Lower leg skin (tissue), 4 donors: Measurements from ENCODE around the gene TBC1D19. TPM values are rescaled to one million over a fixed set of nuclear protein-coding genes. Genes with fewer than 3 reads are reported as not detected.

Source experiments
- DNase-seq, 2 donors: peaks; one replicate each; pipeline ENCODE4 v3.0.0-alpha.2; 2019; ENCODE audit warnings: low spot score in 2 of 2
- H3K4me3 ChIP-seq: fragments of 200-600 bp; sonication (generic); 2 replicates; pipeline ENCODE4 v1.5.1; 2017; ENCODE audit warnings: mild to moderate bottlenecking, low read depth; ENCODE audit not compliant: poor library complexity, severe bottlenecking
- POLR2A ChIP-seq, 2 donors: fragments of 450-650 bp; IDR thresholded peaks; one replicate each; pipeline ENCODE4 v1.6.1; 2016 to 2017; ENCODE audit warnings: antibody characterized with exemption in 2 of 2, mild to moderate bottlenecking in 1 of 2, moderate library complexity in 1 of 2
- WGBS, 2 donors: methylation state at CpG; one replicate each; pipeline ENCODE4 v1.1.5; 2018; 5-methylcytosine and 5-hydroxymethylcytosine counted together
- intact Hi-C: fragments of 100-400 bp; cut with DNase I; formaldehyde crosslinking; loops from one replicate; pipeline ENCODE4 v1.15.0; 2023; ENCODE audit warnings: low total_unique reads
- total RNA-seq, 4 donors: library from RNA; depleted of rRNA; stranded (reverse); fragments of >200 nt; gene quantifications; one replicate each; pipeline ENCODE4 v1.1.0, GENCODE V29; 2016
- TF ChIP-seq, protein P1 (sequence below), 3 donors: fragments of 450-650 bp; IDR thresholded peaks; one replicate each; pipeline ENCODE4 v1.5.1; 2016; ENCODE audit warnings: antibody characterized with exemption in 3 of 3, mild to moderate bottlenecking in 3 of 3, moderate library complexity in 2 of 3

The TBC1D19 gene
- total RNA-seq, 4 donors from 2014 or later: 7.5 to 15.7 (median 9.0) TPM

DNA sequence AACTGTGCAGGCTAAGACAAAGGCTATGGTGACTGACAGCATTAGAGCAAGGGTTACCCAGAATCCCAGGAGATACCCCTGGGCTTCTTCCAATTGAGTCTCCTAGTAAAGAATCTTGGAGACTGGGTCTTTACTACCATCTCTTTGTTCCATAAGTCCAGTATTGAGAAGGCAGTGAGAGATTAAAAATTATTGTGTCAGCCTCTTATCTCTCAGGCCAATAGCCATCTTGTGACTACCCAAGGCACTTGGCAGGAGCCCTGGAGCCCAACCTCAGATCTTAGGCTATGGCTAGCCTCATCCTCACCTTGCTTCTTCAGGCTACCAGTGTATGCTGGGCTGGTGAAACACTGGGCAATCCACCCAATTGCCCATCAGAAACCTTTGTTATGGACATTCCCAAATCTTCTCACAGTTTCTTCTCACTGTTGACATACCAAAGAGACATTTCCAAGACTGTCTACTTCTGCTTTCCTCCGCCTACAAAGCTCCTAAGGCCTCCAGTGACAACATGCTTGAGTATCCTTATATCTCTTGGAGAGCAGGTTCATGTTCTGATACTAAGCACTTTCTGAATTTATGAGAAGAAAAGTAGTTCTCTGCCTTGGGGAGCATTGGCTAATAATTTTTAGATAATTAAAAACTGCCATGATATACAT lies 200.5 kb downstream of the TBC1D19 start:
- 97% methylated on average over 1 of the region's 1 CpG for WGBS, 2 donors
- DNase-seq: no peak

DNA sequence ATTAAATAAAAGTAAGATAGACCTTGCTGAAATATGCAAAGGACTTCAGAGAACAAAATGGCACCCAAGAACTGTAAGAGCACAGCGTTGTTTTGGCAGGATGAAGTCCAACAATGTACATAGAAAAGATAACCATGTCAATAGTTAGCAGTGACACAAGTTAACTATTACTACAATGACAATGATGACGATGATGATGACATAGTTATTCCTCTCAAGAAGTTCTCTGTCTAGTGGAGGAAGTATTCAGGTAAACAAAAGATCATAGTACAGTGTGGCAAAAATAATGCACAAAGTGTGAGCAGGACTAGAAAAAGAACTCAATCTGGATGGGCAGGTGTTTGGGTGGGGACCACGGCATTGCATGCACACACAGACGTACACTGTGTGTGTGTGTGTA lies 201.4 kb downstream of the TBC1D19 start:
- DNase-seq: no peak
- intact Hi-C loops: no loop called here
- H3K4me3 ChIP-seq: no peak overlapping the region
- WGBS, 2 donors: 89 to 91% methylated on average over 4 of the region's 4 CpGs
- TF ChIP-seq, protein P1, sequence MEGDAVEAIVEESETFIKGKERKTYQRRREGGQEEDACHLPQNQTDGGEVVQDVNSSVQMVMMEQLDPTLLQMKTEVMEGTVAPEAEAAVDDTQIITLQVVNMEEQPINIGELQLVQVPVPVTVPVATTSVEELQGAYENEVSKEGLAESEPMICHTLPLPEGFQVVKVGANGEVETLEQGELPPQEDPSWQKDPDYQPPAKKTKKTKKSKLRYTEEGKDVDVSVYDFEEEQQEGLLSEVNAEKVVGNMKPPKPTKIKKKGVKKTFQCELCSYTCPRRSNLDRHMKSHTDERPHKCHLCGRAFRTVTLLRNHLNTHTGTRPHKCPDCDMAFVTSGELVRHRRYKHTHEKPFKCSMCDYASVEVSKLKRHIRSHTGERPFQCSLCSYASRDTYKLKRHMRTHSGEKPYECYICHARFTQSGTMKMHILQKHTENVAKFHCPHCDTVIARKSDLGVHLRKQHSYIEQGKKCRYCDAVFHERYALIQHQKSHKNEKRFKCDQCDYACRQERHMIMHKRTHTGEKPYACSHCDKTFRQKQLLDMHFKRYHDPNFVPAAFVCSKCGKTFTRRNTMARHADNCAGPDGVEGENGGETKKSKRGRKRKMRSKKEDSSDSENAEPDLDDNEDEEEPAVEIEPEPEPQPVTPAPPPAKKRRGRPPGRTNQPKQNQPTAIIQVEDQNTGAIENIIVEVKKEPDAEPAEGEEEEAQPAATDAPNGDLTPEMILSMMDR (IDR thresholded peaks at IDR 0.05): no peak
- no peak for TF ChIP-seq POLR2A (IDR thresholded peaks at IDR 0.05)

More for the DNA sequence above, 200.5 kb downstream of the TBC1D19 start:
- intact Hi-C loops: no loop called here
- H3K4me3 ChIP-seq: no peak overlapping the region
- no peak for TF ChIP-seq POLR2A (IDR thresholded peaks at IDR 0.05)
- TF ChIP-seq, protein P1 (IDR thresholded peaks at IDR 0.05): no peak

DNA sequence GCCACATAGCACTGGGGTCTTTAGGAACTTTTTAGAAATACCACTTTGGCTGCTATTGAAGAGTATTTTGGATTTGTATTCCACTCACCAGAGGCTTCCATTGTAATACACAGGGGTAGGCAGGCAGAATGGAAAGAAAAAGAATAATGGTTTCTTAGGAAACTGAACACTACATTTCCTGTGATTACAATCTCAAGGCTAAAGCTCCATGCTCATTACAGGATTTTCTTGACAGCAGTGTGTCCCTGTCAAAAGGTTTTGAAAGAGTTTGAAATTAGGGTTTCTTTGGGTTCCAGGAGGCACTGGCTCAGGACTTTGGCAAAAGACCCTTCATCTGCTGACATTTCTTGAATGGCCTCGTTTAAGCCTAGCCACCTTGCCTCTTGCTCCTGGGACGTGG lies 201.9 kb downstream of the TBC1D19 start:
- WGBS, 2 donors: 78 to 83% methylated on average over 2 of the region's 2 CpGs
- no peak overlapping the region for H3K4me3 ChIP-seq
- TF ChIP-seq, protein P1 (IDR thresholded peaks at IDR 0.05): no peak
- no peak for TF ChIP-seq POLR2A (IDR thresholded peaks at IDR 0.05)
- no peak for DNase-seq
- intact Hi-C loops: no loop called here

DNA sequence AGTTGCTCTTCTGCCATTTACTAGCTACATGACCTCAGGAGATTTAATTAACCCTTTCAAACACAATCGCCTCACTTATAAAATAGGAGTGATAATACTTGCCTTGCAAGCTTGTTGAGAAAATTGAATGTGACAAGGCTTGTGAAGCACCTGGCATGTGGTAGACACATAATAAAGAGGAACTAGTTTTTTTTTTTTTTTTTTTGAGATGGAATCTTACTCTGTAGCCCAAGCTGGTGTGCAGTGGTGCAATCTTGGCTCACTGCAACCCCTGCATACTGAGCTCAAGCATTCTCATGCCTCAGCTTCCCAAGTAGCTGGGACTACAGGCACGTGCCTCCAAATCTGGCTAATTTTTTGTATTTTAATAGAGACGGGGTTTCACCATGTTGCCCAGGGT lies 203.0 kb downstream of the TBC1D19 start:
- H3K4me3 ChIP-seq: no peak overlapping the region
- WGBS, 2 donors: 73 to 79% methylated on average over 3 of the region's 3 CpGs
- intact Hi-C loops: no loop called here
- TF ChIP-seq, protein P1 (IDR thresholded peaks at IDR 0.05): no peak
- TF ChIP-seq POLR2A (IDR thresholded peaks at IDR 0.05): no peak
- DNase-seq: no peak

DNA sequence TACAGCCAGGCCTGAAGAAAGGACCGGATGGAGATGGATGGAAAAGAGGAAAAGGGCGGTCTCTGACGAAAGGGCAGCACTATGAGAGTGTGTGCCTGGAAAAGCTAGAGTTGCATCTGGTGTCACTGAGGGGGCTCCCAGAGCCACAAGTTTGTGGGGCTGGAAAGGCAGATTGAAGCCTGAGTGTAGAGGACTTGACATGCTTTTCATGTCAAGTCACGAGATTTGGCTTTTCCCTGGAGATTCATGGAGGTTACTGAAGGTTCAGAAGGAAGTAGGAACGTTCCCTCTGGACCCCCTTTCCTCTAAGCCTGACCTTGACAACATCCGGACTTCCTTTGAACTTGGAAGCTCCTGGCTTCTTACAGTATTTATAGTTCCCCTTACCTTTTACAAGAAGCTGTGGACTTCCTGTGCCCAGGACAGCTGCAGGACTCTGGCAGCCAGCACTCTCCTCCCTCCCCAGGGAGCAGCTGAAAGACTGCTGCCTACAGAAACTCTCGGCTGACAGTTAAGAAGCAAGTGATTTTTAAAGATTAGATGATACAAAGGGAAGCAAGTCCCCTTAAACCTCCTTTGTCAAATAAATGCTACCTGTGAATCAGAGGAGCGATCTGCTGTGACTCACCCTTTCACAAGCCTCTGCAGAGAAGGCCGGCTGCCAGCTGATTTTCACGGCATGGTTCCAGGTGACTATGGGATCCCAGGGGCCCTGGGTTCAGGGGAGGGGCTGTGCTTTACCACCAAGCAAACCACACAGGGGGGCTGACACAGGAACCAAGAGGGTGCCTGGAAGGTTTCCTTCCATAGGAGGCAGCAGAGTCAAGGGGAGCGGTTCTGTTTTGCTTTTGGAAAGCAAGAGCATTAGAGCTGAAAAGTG lies 203.8 kb downstream of the TBC1D19 start:
- 43 to 44% methylated on average over 11 of the region's 11 CpGs for WGBS, 2 donors
- intact Hi-C loops: no loop called here
- no peak for DNase-seq
- TF ChIP-seq, protein P1 (IDR thresholded peaks at IDR 0.05): no peak
- TF ChIP-seq POLR2A (IDR thresholded peaks at IDR 0.05): no peak
- H3K4me3 ChIP-seq: no peak overlapping the region
